T-helper 9 cell (primary cell): ENCODE results near the gene NAV3.

Source experiments
- DNase-seq: peaks from one replicate; pipeline ENCODE4 v3.0.0-alpha.2; 2020

The NAV3 gene

DNA sequence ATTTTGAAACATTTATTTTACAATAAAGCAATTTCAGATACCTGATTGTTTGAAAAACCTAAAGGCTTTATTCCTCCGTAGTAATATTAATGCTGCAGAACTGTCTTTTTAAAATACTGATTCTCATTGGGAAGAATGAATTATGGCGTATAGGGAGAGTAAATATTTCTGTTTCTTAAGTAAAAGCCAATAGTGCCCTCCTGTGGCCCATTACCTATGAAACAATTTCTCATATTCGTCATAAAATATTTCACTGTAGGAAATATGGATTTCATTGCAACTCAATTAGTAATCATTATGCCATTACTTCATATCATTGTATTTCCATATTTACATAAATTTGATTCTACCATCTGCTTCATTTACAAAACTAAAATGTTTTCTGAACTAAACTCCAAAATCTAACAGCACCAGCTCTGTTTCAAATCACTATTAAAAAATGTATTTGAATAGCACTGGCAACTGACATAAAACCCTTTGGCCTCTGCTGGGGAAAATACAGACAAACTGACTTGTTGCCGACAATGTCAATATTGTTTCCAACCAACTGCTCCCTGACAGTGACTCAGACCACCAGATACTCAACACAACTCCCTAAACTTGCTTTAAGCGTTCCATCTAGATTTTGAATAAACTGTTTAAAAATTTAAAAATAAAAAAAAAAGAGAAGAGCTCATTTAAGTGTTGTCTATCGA is 290.3 kb downstream of the NAV3 start:
- DNase-seq: no peak

- no peak for DNase-seq
Observed at GRCh38 chr12:78121969-78122610, 291.4 kb downstream of the NAV3 start.

- no peak for DNase-seq
Observed at GRCh38 chr12:78128211-78128610, 297.5 kb downstream of the NAV3 start.

- DNase-seq: no peak
Observed at GRCh38 chr12:78143717-78144116, 313.0 kb downstream of the NAV3 start.

- no peak for DNase-seq
Observed at GRCh38 chr12:78145398-78145797, 314.7 kb downstream of the NAV3 start.

- no peak for DNase-seq
Observed at GRCh38 chr12:78146365-78146772, 315.7 kb downstream of the NAV3 start.

DNA sequence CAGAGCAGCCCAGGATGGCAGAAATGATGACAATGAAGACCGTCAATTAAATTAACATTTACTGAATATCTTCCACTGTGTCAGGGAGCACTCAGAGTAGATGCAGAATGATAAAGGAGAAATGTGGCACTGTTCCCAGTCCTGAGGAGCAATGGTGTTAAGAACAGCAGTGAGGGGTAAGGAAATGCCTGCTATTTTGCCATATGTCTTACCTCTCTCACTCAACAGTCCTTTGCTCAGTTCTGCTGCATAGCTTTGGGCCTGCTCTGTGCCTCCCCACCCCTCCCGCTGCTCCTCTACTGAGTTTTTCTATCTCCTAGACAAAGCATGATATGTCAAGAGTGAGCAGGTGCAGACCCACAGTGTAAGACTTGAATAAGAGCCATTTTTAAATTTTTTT is 318.8 kb downstream of the NAV3 start:
- no peak for DNase-seq

DNA sequence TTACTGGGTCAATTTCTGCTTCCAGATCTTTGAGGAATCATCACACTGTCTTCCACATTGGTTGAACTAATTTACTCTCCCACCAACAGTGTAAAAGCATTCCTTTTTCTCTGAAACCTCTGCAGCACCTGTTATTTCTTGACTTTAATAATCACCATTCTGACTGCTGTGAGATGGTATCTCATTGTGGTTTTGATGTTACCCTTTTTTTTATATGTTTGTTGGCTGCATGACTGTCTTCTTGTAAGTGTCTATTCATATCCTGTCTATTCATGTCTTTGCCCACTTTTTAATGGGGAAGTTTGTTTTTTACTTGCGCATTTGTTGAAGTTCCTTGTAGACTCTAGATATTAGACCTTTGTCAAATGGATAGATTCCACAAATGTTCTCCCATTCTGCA is 324.9 kb downstream of the NAV3 start:
- DNase-seq: no peak

DNA sequence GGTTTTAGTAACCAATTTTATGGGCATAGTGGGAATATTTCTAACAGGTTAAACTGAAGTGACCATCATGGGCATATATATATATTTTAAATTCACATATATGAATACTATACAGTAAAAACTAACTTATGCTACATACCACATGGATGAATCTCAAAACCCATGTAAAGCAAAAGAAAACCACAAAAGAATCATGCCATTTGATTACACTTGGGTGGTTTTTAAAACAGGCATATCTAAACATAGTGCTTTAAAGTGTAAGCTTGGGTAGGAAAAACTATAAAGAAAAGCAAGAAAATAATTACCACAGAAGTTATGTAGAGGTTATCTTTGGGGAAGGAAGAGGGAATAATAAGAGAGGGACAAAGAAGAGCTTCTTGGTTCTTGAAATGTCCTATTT is 326.1 kb downstream of the NAV3 start:
- DNase-seq: no peak

GRCh38 chr12:78157199-78157598 is 326.5 kb downstream of the NAV3 start:
- DNase-seq: no peak

GRCh38 chr12:78164154-78164553 is 333.5 kb downstream of the NAV3 start:
- no peak for DNase-seq

GRCh38 chr12:78167510-78167909 is 336.8 kb downstream of the NAV3 start:
- DNase-seq: no peak

- no peak for DNase-seq
Observed at GRCh38 chr12:78171061-78171460, 340.4 kb downstream of the NAV3 start.

DNA sequence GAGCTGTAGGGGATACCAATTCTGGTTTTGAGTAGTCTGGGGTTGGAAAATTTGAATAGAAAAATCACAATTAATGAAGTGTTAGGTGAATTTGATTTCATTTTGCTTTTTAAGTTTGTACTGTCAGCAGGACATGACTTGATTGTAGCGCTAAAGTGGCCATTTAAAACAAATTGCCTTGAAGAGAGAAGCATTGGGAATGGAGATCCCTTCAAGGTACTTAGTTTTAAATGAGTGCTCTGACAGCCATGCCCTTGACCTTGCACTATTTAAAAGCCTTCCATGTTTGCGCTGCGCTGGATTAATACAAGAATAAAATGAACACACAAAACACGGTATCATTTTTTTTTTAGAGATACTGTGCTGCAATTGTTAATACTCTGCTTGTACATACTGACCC is 345.9 kb downstream of the NAV3 start:
- DNase-seq: no peak

- DNase-seq: no peak
Observed at GRCh38 chr12:78177298-78177697, 346.6 kb downstream of the NAV3 start.

- no peak for DNase-seq
Observed at GRCh38 chr12:78179346-78179745, 348.7 kb downstream of the NAV3 start.

DNA sequence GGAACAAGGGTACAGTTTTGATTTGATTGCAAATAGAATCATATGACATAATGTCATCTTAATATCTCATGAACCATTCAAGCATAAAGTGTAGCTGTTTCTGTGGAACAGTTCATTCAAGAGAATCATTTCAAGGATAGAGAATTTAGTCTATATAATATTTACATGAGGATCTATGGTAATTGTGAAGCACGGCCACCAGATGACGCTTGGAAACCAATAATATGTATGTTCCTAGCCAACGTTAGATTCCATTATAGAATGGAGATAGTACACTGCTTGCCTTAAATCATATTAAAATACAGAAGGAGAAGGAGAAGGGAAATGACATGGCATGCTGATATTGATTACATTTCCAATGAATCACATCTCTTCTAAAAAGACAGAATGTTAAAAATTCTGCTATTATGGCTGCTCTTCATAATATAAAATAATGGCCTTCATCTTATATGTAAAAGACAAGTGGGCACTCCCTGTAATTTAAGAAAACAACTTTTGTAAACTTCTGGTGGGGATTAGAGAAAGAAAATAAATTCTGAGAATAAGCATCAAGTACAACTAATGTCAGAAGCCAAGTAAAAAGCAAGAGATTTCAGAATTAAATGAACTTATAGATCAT is 351.0 kb downstream of the NAV3 start:
- no peak for DNase-seq

GRCh38 chr12:78183824-78184223 is 353.1 kb downstream of the NAV3 start:
- no peak for DNase-seq

DNA sequence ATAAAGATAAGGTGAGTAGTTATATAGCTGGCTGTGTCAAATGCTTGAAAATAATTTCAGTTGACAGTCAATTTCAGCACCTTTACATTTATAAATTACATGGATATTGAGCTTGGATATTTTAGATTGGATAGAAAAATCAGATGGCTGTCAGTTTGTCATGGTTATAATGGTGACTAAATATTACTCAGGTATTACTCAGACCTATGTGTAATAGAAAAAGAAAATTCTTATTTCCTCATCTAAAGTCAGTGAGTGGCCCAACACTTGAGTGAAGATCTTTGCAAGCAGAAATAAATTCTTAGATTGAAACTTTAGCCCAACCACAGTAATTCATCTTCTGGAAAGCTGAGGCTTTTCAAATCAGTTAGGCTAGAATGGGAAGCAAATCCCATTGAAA is 354.4 kb downstream of the NAV3 start:
- DNase-seq: no peak

DNA sequence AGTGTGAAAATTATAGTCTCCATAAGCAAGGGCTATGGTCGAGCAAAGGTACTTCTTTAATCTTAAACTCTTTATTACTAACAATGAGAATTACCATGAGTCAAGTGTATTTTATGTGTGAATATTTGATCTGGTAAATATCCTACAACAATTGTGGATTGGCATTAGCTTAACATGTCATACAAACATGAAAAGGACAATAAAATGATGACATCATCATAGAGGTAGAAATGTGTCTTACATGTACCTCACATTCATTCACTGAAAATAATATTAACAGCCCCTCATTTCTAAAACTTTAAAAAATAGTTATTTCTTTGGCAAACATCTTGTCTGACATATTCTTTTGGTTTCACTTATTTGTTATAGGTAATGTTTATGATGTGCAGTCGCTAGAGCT is 355.0 kb downstream of the NAV3 start:
- DNase-seq: no peak

DNA sequence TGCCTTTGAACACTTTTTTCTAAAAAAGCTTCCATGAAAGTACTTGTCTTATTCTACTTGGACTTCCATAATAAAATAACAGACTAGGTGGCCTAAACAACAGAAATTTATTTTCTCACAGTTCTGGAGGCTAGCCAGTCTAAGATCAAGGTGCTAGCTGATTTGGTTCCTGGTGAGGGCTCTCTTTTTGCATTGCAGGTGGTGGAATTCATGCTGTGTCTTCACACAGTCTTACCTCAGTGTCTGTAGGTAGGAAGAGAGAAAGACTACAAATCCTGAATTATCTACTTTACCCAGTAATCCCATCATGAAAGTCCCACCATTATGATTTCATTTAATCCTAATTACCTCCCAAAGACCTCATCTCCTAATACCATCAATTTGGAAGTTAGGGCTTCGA is 356.0 kb downstream of the NAV3 start:
- DNase-seq: no peak

GRCh38 chr12:78187741-78188140 is 357.0 kb downstream of the NAV3 start:
- no peak for DNase-seq

- DNase-seq: no peak
Observed at GRCh38 chr12:78189656-78190055, 359.0 kb downstream of the NAV3 start.

GRCh38 chr12:78191611-78192010 is 360.9 kb downstream of the NAV3 start:
- DNase-seq: no peak
